ENCODE measurements around the gene NEK6.

NEK6 gene

DNA sequence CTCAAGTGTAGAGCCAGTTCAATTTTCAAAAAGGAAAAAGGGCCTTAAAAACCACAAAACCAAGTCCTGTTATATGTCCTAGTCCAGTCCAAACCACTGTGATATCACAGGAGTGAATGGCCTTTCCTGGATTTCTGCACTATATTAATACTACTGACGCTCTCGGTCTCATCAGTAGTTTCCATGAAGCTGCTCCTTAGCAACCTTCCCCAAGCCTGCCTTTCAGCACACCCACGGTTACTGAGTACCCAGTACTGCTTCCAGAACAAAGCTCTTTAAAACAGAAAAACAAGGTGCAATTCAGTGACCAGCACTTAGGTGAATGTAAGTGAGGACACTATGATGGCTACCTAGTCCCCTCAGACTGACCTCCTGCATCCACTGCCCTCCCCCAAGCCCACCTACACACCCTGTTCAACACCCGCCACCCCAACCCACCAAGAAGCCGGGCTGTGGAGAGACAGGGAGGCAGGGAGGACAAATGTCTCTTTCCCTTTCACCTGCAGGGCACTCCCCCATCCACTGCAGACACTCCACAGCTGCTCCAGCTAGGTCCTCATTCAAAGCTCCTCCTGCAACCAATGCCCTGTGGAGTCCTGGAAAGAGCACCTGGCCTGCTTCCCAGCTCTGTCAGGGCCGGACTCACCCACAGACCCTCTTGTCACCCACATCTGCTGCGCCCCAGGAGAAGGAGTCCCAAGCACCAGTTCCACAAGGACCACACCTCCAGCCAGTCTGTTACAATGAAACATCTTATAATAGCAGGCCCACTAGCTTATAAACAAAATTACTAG lies 131.6 kb downstream of the NEK6 start:
- no peak for TF ChIP-seq ZFX (IDR thresholded peaks at IDR 0.05)
- no peak for TF ChIP-seq CTCF (conservative IDR thresholded peaks at IDR 0.05)
- H3K27ac ChIP-seq: peak overlapping the region; percentile 26; the same call in 1 of the 2 replicates

- TF ChIP-seq ZFX (IDR thresholded peaks at IDR 0.05) (no peak), CTCF (conservative IDR thresholded peaks at IDR 0.05) (no peak)
- H3K27ac ChIP-seq: peak overlapping the region; percentile 45; the same call in 1 of the 2 replicates
These were observed 133.3 kb downstream of the NEK6 start for GRCh38 chr9:124390794-124391658.

DNA sequence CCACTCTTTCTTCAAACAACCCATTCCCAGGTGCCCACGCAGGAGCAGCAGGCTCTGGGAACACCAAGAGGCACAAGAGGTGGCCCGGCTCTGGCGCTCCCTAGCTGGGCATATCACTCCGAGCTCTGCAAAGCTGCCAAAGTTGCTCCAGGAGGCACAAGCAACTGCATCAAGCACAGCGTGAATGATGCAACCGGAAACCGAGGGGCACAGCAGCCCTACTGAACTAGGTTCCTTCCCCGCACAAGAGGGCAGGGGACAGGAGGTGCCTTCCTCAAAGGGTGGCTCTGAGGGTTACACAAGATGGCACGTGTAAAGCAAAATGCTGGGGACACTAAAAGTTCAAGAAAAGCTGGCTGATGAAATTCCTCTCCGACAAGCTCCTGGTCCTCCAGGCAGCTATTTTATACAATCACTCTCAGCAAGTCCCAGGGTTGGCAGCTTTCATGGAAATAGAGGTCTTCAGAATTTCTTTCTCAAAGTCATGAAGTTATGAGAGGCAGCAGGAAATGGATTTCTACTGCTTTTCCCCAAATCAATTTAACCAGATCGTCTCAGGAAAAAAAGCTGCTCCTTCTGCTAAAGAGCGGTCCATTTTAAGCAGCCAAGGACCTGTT lies 134.6 kb downstream of the NEK6 start:
- H3K27ac ChIP-seq: no peak overlapping the region; the same call in 1 of the 2 replicates

GRCh38 chr9:124392871-124393460 lies 135.2 kb downstream of the NEK6 start:
- H3K27ac ChIP-seq: no peak overlapping the region
- peak; percentile 74 for TF ChIP-seq CTCF (conservative IDR thresholded peaks at IDR 0.05)
- TF ChIP-seq ZFX (IDR thresholded peaks at IDR 0.05): no peak

More for the DNA sequence above, 134.6 kb downstream of the NEK6 start:
- no peak for TF ChIP-seq ZFX (IDR thresholded peaks at IDR 0.05)
- TF ChIP-seq CTCF (conservative IDR thresholded peaks at IDR 0.05): no peak

DNA sequence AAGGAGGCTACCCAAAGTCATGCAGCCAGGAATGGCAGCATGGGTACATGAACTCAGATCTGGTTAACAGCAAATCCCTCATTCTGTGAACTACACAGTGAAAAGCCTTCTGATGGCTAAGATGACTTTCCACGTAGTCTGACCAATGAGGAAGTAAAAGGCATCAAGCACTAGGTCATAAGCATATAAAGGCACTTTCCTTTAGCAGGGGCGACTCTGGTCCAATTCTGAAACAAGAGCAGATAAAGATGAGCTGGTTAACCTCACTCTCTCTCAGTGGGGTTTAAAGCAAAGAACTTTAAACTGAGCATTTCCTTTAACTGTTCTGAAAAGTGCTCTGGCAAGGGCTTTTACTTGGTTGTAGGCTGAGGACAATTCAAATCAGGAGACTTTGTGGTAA lies 136.4 kb downstream of the NEK6 start:
- H3K27ac ChIP-seq: no peak overlapping the region
- TF ChIP-seq CTCF (conservative IDR thresholded peaks at IDR 0.05) (no peak), ZFX (IDR thresholded peaks at IDR 0.05) (no peak)

DNA sequence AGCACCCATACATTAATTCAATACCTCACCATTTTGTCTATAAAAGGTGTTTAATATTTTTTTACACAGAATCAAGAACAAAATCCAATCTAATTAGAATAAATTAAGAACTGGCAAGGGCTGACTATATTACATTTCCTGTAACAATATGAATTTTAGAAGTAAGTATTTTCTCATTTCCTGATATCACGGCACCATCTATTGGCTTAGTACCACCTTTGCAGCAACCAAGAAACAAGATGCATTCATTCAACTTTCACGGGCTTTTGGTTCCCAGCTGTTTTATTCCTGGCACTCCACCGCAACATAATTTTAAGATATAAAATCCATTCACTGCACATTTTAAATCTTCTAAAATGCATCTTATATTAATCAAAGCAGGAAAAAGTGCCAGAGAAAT lies 136.8 kb downstream of the NEK6 start:
- no peak overlapping the region for H3K27ac ChIP-seq
- no peak; the same call in 1 of the 2 replicates for TF ChIP-seq CTCF (conservative IDR thresholded peaks at IDR 0.05)
- TF ChIP-seq ZFX (IDR thresholded peaks at IDR 0.05): no peak

Data from C4-2B (cell line).